Activated T-cell treated with anti-CD3 and anti-CD28 coated beads, Interleukin-2, amount 50 U/mL, for 4 hours (primary cell): ENCODE data around the gene ECT2. TPM values are rescaled to one million over a fixed set of nuclear protein-coding genes. Genes with fewer than 3 reads are reported as not detected.
"Not testable (repeated sequence)": the region's sequence is repeated elsewhere in the genome, so short reads cannot be mapped to it uniquely, and the experiment has no call there.

Experiments
- ATAC-seq, 2 donors: fragments of 200-7000 bp; cut with Tn5 transposase; one replicate each; pipeline ENCODE4 v1.10.0; 2021
- DNase-seq: peaks from one replicate; pipeline ENCODE4 v3.0.0-alpha.2; 2020
- H3K27me3 Mint-ChIP-seq: one replicate; pipeline ENCODE4 v1.8.0; 2021; ENCODE audit warnings: low read depth, mixed read lengths
- H3K36me3 Mint-ChIP-seq: one replicate; pipeline ENCODE4 v1.8.0; 2022; ENCODE audit warnings: mixed read lengths; ENCODE audit not compliant: insufficient read depth
- H3K4me1 Mint-ChIP-seq: one replicate; pipeline ENCODE4 v1.8.0; 2021; ENCODE audit warnings: low read depth, mixed read lengths
- H3K4me3 Mint-ChIP-seq: one replicate; pipeline ENCODE4 v1.8.0; 2021; ENCODE audit warnings: mild to moderate bottlenecking, moderate library complexity, mixed read lengths
- H3K9me3 Mint-ChIP-seq: one replicate; pipeline ENCODE4 v1.8.0; 2021; ENCODE audit warnings: mixed read lengths
- total RNA-seq, 3 donors: library from RNA; stranded (reverse); gene quantifications; one replicate each; pipeline ENCODE4 v1.2.1, GENCODE V29; 2021

The ECT2 gene
- total RNA-seq, 3 donors from 2014 or later: 8.6 to 11.0 (median 10.2) TPM

- no peaks in the 10 kb centered on the region for H3K4me1 Mint-ChIP-seq
- ATAC-seq: no peak
- DNase-seq: no peak
- H3K36me3 Mint-ChIP-seq: no peaks in the 10 kb centered on the region
- H3K9me3 Mint-ChIP-seq: no peaks in the 10 kb centered on the region
- peaks cover 14% of the 10 kb centered on the region for H3K27me3 Mint-ChIP-seq
- H3K4me3 Mint-ChIP-seq: no peak overlapping the region
Measured at GRCh38 chr3:172846706-172847105, 96.2 kb downstream of the ECT2 start.

DNA sequence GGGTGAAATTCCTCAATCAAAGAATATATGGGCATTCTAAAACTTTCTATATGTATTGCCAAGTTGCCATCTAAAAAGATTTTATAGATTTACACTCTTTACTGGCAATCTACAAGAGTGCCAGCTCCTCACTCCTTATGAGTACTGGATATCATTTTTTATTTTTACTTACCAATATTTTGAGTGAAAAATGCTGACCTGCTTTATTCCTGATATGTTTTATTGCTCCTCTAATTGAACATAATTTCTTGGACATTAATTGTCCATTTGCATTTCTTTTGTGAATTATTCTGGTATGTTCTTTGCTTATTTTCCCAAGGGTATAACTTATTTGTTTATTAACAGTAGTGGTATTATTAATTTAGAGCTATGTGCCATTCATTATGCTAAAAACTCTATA lies 96.8 kb downstream of the ECT2 start:
- no peaks in the 10 kb centered on the region for H3K9me3 Mint-ChIP-seq
- no peak for DNase-seq
- ATAC-seq: no peak
- H3K4me1 Mint-ChIP-seq: no peaks in the 10 kb centered on the region
- H3K4me3 Mint-ChIP-seq: no peak overlapping the region
- H3K36me3 Mint-ChIP-seq: no peaks in the 10 kb centered on the region
- H3K27me3 Mint-ChIP-seq: peaks cover 12% of the 10 kb centered on the region

- ATAC-seq: no peak
- no peak for DNase-seq
- H3K4me1 Mint-ChIP-seq: no peaks in the 10 kb centered on the region
- H3K4me3 Mint-ChIP-seq: no peak overlapping the region
- no peaks in the 10 kb centered on the region for H3K36me3 Mint-ChIP-seq
- peaks cover 8% of the 10 kb centered on the region for H3K27me3 Mint-ChIP-seq
- H3K9me3 Mint-ChIP-seq: no peaks in the 10 kb centered on the region
Measured at GRCh38 chr3:172848910-172849309, 98.4 kb downstream of the ECT2 start.

GRCh38 chr3:172853005-172853404 lies 102.5 kb downstream of the ECT2 start:
- H3K4me1 Mint-ChIP-seq: no peaks in the 10 kb centered on the region
- no peak for DNase-seq
- H3K4me3 Mint-ChIP-seq: no peak overlapping the region
- ATAC-seq: no peak
- H3K36me3 Mint-ChIP-seq: no peaks in the 10 kb centered on the region
- no peaks in the 10 kb centered on the region for H3K9me3 Mint-ChIP-seq
- peaks cover 3% of the 10 kb centered on the region for H3K27me3 Mint-ChIP-seq

GRCh38 chr3:172853921-172854666 lies 103.6 kb downstream of the ECT2 start:
- DNase-seq (no peak), ATAC-seq (no peak)
- Mint-ChIP-seq H3K9me3 (no peaks in the 10 kb centered on the region), H3K4me3 (no peak overlapping the region), H3K36me3 (no peaks in the 10 kb centered on the region), H3K4me1 (no peaks in the 10 kb centered on the region), H3K27me3 (peaks cover 3% of the 10 kb centered on the region)

DNA sequence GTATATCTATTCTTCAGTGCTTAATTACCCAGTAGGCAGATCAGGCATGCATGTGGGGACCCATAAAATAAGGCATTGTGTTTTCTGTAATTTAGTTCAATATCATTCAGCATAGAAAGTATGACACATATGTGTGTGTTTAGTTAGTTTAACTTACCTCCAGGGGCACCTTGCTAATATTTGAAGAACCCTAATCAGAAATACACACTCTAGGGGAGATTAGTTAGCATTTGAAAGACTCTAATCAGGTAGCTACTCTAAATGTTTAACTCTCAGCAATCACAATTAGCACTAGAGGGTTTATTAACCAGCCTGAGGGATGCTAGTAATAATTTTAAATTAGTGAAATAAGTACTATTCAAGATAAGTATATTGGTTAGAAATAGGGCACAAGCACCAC lies 104.5 kb downstream of the ECT2 start:
- Mint-ChIP-seq H3K4me1 (no peaks in the 10 kb centered on the region), H3K27me3 (peaks cover 3% of the 10 kb centered on the region), H3K4me3 (no peak overlapping the region), H3K36me3 (no peaks in the 10 kb centered on the region), H3K9me3 (no peaks in the 10 kb centered on the region)
- DNase-seq (no peak), ATAC-seq (no peak)

GRCh38 chr3:172856795-172857742 lies 106.5 kb downstream of the ECT2 start:
- Mint-ChIP-seq H3K36me3 (no peaks in the 10 kb centered on the region), H3K4me3 (no peak overlapping the region), H3K27me3 (peaks cover 3% of the 10 kb centered on the region), H3K9me3 (no peaks in the 10 kb centered on the region), H3K4me1 (no peaks in the 10 kb centered on the region)
- ATAC-seq (no peak), DNase-seq (no peak)

- Mint-ChIP-seq H3K9me3 (peaks cover 3% of the 10 kb centered on the region), H3K4me1 (no peaks in the 10 kb centered on the region), H3K27me3 (peaks cover 3% of the 10 kb centered on the region), H3K4me3 (no peak overlapping the region), H3K36me3 (no peaks in the 10 kb centered on the region)
- DNase-seq (no peak), ATAC-seq (no peak)
Measured at GRCh38 chr3:172859041-172859440, 108.5 kb downstream of the ECT2 start.

GRCh38 chr3:172866726-172867350 lies 116.3 kb downstream of the ECT2 start:
- H3K4me3 Mint-ChIP-seq, H3K27me3 Mint-ChIP-seq, DNase-seq, H3K36me3 Mint-ChIP-seq, ATAC-seq, H3K9me3 Mint-ChIP-seq, H3K4me1 Mint-ChIP-seq: not testable (repeated sequence)

GRCh38 chr3:172868582-172869200 lies 118.2 kb downstream of the ECT2 start:
- no peaks in the 10 kb centered on the region for H3K36me3 Mint-ChIP-seq
- H3K27me3 Mint-ChIP-seq: peaks cover 5% of the 10 kb centered on the region
- H3K4me3 Mint-ChIP-seq: no peak overlapping the region
- no peaks in the 10 kb centered on the region for H3K9me3 Mint-ChIP-seq
- no peak for ATAC-seq
- no peaks in the 10 kb centered on the region for H3K4me1 Mint-ChIP-seq
- DNase-seq: no peak

DNA sequence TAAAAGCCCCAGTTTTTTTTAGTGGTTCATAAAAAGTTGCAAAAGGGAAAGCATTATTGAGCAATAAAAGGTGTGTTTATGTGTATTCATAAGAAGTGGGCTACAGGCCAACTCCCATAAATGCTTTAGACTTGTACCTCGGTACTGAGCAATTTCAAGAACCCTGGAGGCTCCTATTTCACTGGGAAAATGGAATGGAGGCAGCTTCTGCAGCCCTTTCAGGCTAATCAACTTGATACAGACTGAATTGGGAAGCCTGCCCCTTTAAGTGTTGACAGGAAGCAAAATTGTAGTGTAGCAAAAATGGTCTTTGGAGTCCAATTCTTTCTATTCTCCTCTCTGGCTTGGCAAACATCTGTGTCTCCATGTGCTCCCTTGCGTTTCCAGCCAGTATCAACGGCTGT lies 118.8 kb downstream of the ECT2 start:
- peaks cover 5% of the 10 kb centered on the region for H3K27me3 Mint-ChIP-seq
- ATAC-seq (no peak), DNase-seq (no peak)
- no peaks in the 10 kb centered on the region for H3K9me3 Mint-ChIP-seq
- no peaks in the 10 kb centered on the region for H3K4me1 Mint-ChIP-seq
- no peak overlapping the region for H3K4me3 Mint-ChIP-seq
- H3K36me3 Mint-ChIP-seq: no peaks in the 10 kb centered on the region

- H3K9me3 Mint-ChIP-seq: no peaks in the 10 kb centered on the region
- H3K4me3 Mint-ChIP-seq: no peak overlapping the region
- peaks cover 5% of the 10 kb centered on the region for H3K27me3 Mint-ChIP-seq
- no peaks in the 10 kb centered on the region for H3K36me3 Mint-ChIP-seq
- ATAC-seq (no peak), DNase-seq (no peak)
- no peaks in the 10 kb centered on the region for H3K4me1 Mint-ChIP-seq
Measured at GRCh38 chr3:172869784-172870518, 119.4 kb downstream of the ECT2 start.
